Endothelial cell of umbilical vein (primary cell): ENCODE measurements around the gene GLB1L2. TPM values are rescaled to one million over a fixed set of nuclear protein-coding genes. Genes with fewer than 3 reads are reported as not detected.

ENCODE experiments used
- BruUV-seq: library from RNA; stranded (reverse); fragments of 400-500 nt; replicated peaks from 2 replicates; lab custom pipeline; 2021; lab: Mats Ljungman, UMichigan
- CTCF ChIA-PET: fragments of 300-600, 350-600 bp; sonication (Branson Sonifier 250); formaldehyde crosslinking; loops from one replicate; lab custom pipeline; 2021; ENCODE audit warnings: antibody characterized with exemption, inconsistent platforms; lab: Charles Lee
- POLR2A ChIA-PET: fragments of 300-600, 350-600 bp; sonication (Branson Sonifier 250); formaldehyde crosslinking; loops from one replicate; lab custom pipeline; 2021; ENCODE audit warnings: antibody characterized with exemption, inconsistent platforms; lab: Charles Lee
- DNase-seq: peaks from one replicate; pipeline ENCODE4 v3.0.0-alpha.2; 2011; ENCODE audit warnings: low read depth, low spot score
- FAIRE-seq: peaks from 2 replicates; lab custom pipeline; 2011; peaks lifted over from hg19 to GRCh38; lab: Jason Lieb, UNC
- H2AFZ ChIP-seq: 2 replicates; pipeline ENCODE4 v1.6.0; 2012; ENCODE audit warnings: low read depth, low read length, control low read depth, inconsistent platforms
- H3K27ac ChIP-seq: 2 replicates; pipeline ENCODE4 v1.5.1; 2011; ENCODE audit warnings: low read depth, mild to moderate bottlenecking, control low read depth, low read length, moderate library complexity; ENCODE audit not compliant: insufficient read depth
- H3K27me3 ChIP-seq, 2 experiments: 2 replicates each; pipeline versions ENCODE4 v1.6.0 to v1.6.1; 2011; ENCODE audit warnings: low read length in 2 of 2, mixed read lengths in 1 of 2; ENCODE audit not compliant: control insufficient read depth in 2 of 2, insufficient read depth in 2 of 2
- H3K36me3 ChIP-seq, 2 experiments: 2 replicates in 1 of 2; 3 replicates in 1 of 2; pipeline ENCODE4 v1.5.1; 2011; ENCODE audit warnings: low read length in 2 of 2, mild to moderate bottlenecking in 1 of 2, moderate library complexity in 1 of 2; ENCODE audit not compliant: control insufficient read depth in 2 of 2, insufficient read depth in 2 of 2; ENCODE audit errors: extremely low read depth in 1 of 2
- H3K4me1 ChIP-seq: 3 replicates; pipeline ENCODE4 v1.5.1; 2011; ENCODE audit warnings: mild to moderate bottlenecking, low read length; ENCODE audit not compliant: control insufficient read depth, insufficient read depth; ENCODE audit errors: extremely low read depth
- H3K4me2 ChIP-seq: 2 replicates; pipeline ENCODE4 v1.6.1; 2011; ENCODE audit warnings: low read length, control low read depth, mixed read lengths; ENCODE audit not compliant: insufficient read depth
- H3K4me3 ChIP-seq, 3 experiments: fragments of 200-600 bp in 1 of 3; sonication (generic), shearing (Covaris generic) in 1 of 3; replicated peaks in 1 of 3; 2 replicates each; pipeline ENCODE4 v1.5.1; 2011 to 2016; ENCODE audit warnings: control low read depth in 3 of 3, low read length in 3 of 3, mild to moderate bottlenecking in 2 of 3, inconsistent platforms in 1 of 3, low read depth in 1 of 3, moderate library complexity in 1 of 3; ENCODE audit not compliant: insufficient read depth in 1 of 3
- H3K79me2 ChIP-seq: 2 replicates; pipeline ENCODE4 v1.6.0; 2012; ENCODE audit warnings: low read length, inconsistent platforms; ENCODE audit not compliant: control insufficient read depth, insufficient read depth
- H3K9ac ChIP-seq: replicated peaks from 2 replicates; pipeline ENCODE3; 2011; ENCODE audit warnings: low read length, control low read depth; ENCODE audit not compliant: insufficient read depth; ENCODE audit errors: extremely low read depth
- H3K9me1 ChIP-seq: replicated peaks from 3 replicates; pipeline ENCODE4 v1.6.0; 2011; ENCODE audit warnings: mild to moderate bottlenecking, low read length; ENCODE audit not compliant: control insufficient read depth, insufficient read depth; ENCODE audit errors: extremely low read depth
- H3K9me3 ChIP-seq: replicated peaks from 2 replicates; pipeline ENCODE4 v1.5.1; 2012; ENCODE audit warnings: low read length, inconsistent platforms; ENCODE audit not compliant: control insufficient read depth, insufficient read depth
- H4K20me1 ChIP-seq: replicated peaks from 2 replicates; pipeline ENCODE3; 2011; ENCODE audit warnings: mild to moderate bottlenecking, low read length; ENCODE audit not compliant: control insufficient read depth, insufficient read depth; ENCODE audit errors: extremely low read depth
- FOS ChIP-seq: IDR thresholded peaks from 2 replicates; pipeline ENCODE4 v1.6.1; 2011; ENCODE audit warnings: mild to moderate bottlenecking, low read length, moderate library complexity, borderline replicate concordance; ENCODE audit not compliant: insufficient read depth
- GATA2 ChIP-seq: IDR thresholded peaks from 2 replicates; pipeline ENCODE4 v1.7.0; 2011; ENCODE audit warnings: low read depth, mild to moderate bottlenecking, moderate library complexity, mixed read lengths, low read length; ENCODE audit not compliant: insufficient read length, insufficient read depth
- JUN ChIP-seq: IDR thresholded peaks from 2 replicates; pipeline ENCODE4 v1.6.1; 2011; ENCODE audit warnings: borderline replicate concordance, low read depth; ENCODE audit not compliant: insufficient read length, insufficient read depth
- MYC ChIP-seq: IDR thresholded peaks from one replicate; pipeline ENCODE4 v1.6.1; 2011; ENCODE audit warnings: mild to moderate bottlenecking, low read depth, low read length
- dilution Hi-C: fragments of 300-500 bp; cut with MboI; formaldehyde crosslinking; loops from one replicate; pipeline ENCODE4 v1.15.0; 2019; ENCODE audit warnings: low sequenced_read_pairs; ENCODE audit not compliant: extremely low pct_ligation_motif_present
- intact Hi-C: fragments of 100-400 bp; cut with micrococcal nuclease; formaldehyde crosslinking; loops from one replicate; pipeline ENCODE4 v1.10.0; 2022
- polyA plus RNA-seq, 4 experiments: library from polyadenylated mRNA; depleted of rRNA in 3 of 4; stranded (reverse) in 3 of 4; unstranded in 1 of 4; fragments of >200 nt; gene quantifications; 2 replicates each; pipeline versions ENCODE4 v1.2.1 to v1.2.3, GENCODE V29; 2011 to 2012; ENCODE audit warnings: missing spikeins in 1 of 4
- total RNA-seq: library from RNA; stranded (reverse); gene quantifications from 2 replicates; pipeline ENCODE4 v1.2.3, GENCODE V29; 2021
- TF ChIP-seq, protein P1 (sequence below), 2 donors: IDR thresholded peaks; 1 replicate in 1 of 2; 2 replicates in 1 of 2; pipeline ENCODE4 v1.5.1; 2011; ENCODE audit warnings: low read length in 2 of 2, mild to moderate bottlenecking in 2 of 2, moderate library complexity in 2 of 2, control low read depth in 1 of 2, inconsistent platforms in 1 of 2, low read depth in 1 of 2; ENCODE audit not compliant: insufficient read depth in 1 of 2; ENCODE audit errors: extremely low read depth in 1 of 2
- TF ChIP-seq, protein P2 (sequence below): IDR thresholded peaks from 2 replicates; pipeline ENCODE4 v1.6.1; 2011; ENCODE audit not compliant: insufficient read depth, insufficient read length

Gene GLB1L2
- total and polyA plus RNA-seq, 2 donors (not counting 3 experiments of a cell fraction or from before 2014, with no cell fraction given): 0.55 to 0.59 TPM

- no peaks in the 10 kb centered on the region for H3K9me3 ChIP-seq
- H3K9ac ChIP-seq: no peak overlapping the region
- no TSS peak for BruUV-seq
- no peak overlapping the region for H3K4me2 ChIP-seq
- TF ChIP-seq FOS (no peak), GATA2 (no peak), JUN (no peak), MYC (no peak)
- TF ChIP-seq, protein P1, sequence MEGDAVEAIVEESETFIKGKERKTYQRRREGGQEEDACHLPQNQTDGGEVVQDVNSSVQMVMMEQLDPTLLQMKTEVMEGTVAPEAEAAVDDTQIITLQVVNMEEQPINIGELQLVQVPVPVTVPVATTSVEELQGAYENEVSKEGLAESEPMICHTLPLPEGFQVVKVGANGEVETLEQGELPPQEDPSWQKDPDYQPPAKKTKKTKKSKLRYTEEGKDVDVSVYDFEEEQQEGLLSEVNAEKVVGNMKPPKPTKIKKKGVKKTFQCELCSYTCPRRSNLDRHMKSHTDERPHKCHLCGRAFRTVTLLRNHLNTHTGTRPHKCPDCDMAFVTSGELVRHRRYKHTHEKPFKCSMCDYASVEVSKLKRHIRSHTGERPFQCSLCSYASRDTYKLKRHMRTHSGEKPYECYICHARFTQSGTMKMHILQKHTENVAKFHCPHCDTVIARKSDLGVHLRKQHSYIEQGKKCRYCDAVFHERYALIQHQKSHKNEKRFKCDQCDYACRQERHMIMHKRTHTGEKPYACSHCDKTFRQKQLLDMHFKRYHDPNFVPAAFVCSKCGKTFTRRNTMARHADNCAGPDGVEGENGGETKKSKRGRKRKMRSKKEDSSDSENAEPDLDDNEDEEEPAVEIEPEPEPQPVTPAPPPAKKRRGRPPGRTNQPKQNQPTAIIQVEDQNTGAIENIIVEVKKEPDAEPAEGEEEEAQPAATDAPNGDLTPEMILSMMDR (IDR thresholded peaks at IDR 0.05; ENCODE audit: extremely low read depth in 1 of 2, insufficient read depth in 1 of 2, low read depth in 1 of 2, low read length in 2 of 2): no peak
- TF ChIP-seq, protein P2, sequence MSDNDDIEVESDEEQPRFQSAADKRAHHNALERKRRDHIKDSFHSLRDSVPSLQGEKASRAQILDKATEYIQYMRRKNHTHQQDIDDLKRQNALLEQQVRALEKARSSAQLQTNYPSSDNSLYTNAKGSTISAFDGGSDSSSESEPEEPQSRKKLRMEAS: no peak
- no peaks in the 10 kb centered on the region for H3K27me3 ChIP-seq
- no peaks in the 10 kb centered on the region for H3K79me2 ChIP-seq
- ChIA-PET POLR2A (no interaction called here), CTCF (no interaction called here)
- DNase-seq: no peak
- H4K20me1 ChIP-seq: no peaks in the 10 kb centered on the region
- intact Hi-C loops (no loop called here), dilution Hi-C loops (no loop called here)
- no peak overlapping the region for H3K4me3 ChIP-seq
- no peak overlapping the region for H3K27ac ChIP-seq
- H2AFZ ChIP-seq: no peak overlapping the region
- H3K4me1 ChIP-seq: no peaks in the 10 kb centered on the region
- no peak for FAIRE-seq
- no peaks in the 10 kb centered on the region for H3K9me1 ChIP-seq
- no peaks in the 10 kb centered on the region for H3K36me3 ChIP-seq
Observed at GRCh38 chr11:134352111-134352510, 20.3 kb downstream of the GLB1L2 start.
